Measurements from ENCODE around the gene ZFYVE27.

DNA sequence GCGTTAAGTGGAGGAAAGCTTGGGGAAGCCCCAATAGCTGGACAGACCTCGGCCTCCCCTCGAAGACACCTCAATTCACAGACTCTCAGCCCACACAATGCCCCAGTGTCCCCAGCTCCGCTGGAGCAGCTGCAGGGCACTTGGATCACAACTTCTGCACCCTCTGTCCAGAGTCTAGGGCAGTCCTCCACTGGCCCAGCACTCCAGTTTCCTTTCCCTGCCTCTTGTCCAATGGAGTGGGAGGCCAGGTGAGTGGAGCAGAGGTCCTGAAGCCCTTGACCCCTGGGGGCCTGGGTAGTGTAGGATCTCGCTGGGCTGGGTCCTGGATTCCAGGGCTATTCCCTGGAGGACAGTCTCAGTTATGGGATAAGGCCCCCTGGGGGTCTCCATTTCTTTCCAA lies 23.0 kb downstream of the ZFYVE27 start:
- TF ChIP-seq EZH2phosphoT487 (IDR thresholded peaks at IDR 0.05; ENCODE audit: insufficient read depth, low read depth) (no peak), EZH2 (IDR thresholded peaks at IDR 0.05; ENCODE audit: insufficient read depth, poor library complexity, severe bottlenecking) (no peak)

All from GM23248 (cell line).